Ascending aorta (tissue), 2 donors: ENCODE measurements around the gene MYO3B. TPM values are rescaled to one million over a fixed set of nuclear protein-coding genes. Genes with fewer than 3 reads are reported as not detected.

Source experiments
- DNase-seq, 2 donors: peaks; one replicate each; pipeline ENCODE4 v3.0.0-alpha.2; 2019; ENCODE audit warnings: low spot score in 2 of 2
- H3K27ac ChIP-seq, 2 donors: fragments of 200-600 bp; sonication (generic); one replicate each; pipeline ENCODE4 v1.5.1; 2016 to 2017; ENCODE audit warnings: mild to moderate bottlenecking in 1 of 2
- H3K27me3 ChIP-seq: fragments of 200-600 bp; sonication (generic); one replicate; pipeline ENCODE4 v1.5.1; 2017
- H3K36me3 ChIP-seq, 2 donors: fragments of 200-600 bp; sonication (generic); one replicate each; pipeline ENCODE4 v1.5.1; 2016
- H3K4me1 ChIP-seq, 2 donors: fragments of 200-600 bp; sonication (generic); one replicate each; pipeline ENCODE4 v1.5.1; 2016 to 2017; ENCODE audit warnings: mild to moderate bottlenecking in 1 of 2
- H3K4me3 ChIP-seq, 2 donors: fragments of 200-600 bp; sonication (generic); one replicate each; pipeline ENCODE4 v1.5.1; 2016 to 2017; ENCODE audit warnings: mild to moderate bottlenecking in 1 of 2
- H3K9me3 ChIP-seq, 2 donors: fragments of 200-600 bp; sonication (generic); one replicate each; pipeline ENCODE4 v1.5.1; 2016
- CTCF ChIP-seq, 3 experiments: fragments of 200-600 bp in 2 of 3; fragments of 450-650 bp in 1 of 3; sonication (generic) in 2 of 3; IDR thresholded peaks; one replicate each; pipeline ENCODE4 v1.5.1; 2016 to 2019; ENCODE audit warnings: antibody characterized with exemption in 3 of 3, mild to moderate bottlenecking in 1 of 3, moderate library complexity in 1 of 3
- intact Hi-C: fragments of 100-400 bp; cut with DNase I; formaldehyde crosslinking; loops from one replicate; pipeline ENCODE4 v1.15.1; 2023
- total RNA-seq: library from RNA; depleted of rRNA; stranded (reverse); fragments of >200 nt; gene quantifications from one replicate; pipeline ENCODE4 v1.1.0, GENCODE V29; 2016

MYO3B gene
- total RNA-seq, 1 donor from 2014 or later: not detected

GRCh38 chr2:170359466-170359865, 181.5 kb downstream of the MYO3B start:
- no peaks in the 10 kb centered on the region for H3K27me3 ChIP-seq
- intact Hi-C loops: no loop called here
- no peak overlapping the region for H3K4me3 ChIP-seq
- no peak for TF ChIP-seq CTCF (IDR thresholded peaks at IDR 0.05)
- no peak overlapping the region for H3K27ac ChIP-seq
- DNase-seq: no peak
- no peaks in the 10 kb centered on the region for H3K36me3 ChIP-seq
- H3K4me1 ChIP-seq: no peaks in the 10 kb centered on the region
- no peaks in the 10 kb centered on the region for H3K9me3 ChIP-seq

DNA sequence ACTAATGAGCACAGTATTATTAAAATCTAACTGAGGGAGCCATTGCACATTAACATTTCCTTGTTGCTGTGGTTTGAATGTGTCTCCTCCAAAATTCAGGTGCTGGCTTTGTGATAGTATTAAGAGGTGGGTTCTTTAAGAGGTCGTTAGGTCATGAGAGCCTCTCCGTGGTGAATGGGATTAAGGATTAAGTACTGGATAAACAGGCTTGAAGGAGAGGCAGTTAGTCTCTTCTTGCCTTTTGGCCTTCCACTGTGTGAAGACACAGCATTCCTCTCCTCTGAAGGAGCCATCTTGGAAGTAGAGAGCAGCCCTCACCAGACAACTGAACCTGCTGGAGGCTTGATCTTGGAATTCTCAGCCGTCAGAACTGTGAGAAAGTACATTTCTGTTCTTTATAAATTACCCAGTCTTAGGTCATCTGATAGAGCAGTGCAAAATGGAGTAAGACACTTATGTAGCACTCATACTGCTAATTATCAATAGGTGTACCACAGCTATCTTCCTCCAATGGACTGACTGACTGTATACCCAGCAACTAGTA, 182.7 kb downstream of the MYO3B start:
- Histone ChIP-seq H3K36me3 (no peaks in the 10 kb centered on the region), H3K27me3 (no peaks in the 10 kb centered on the region), H3K9me3 (no peaks in the 10 kb centered on the region), H3K4me1 (no peaks in the 10 kb centered on the region), H3K4me3 (no peak overlapping the region), H3K27ac (no peak overlapping the region)
- TF ChIP-seq CTCF (IDR thresholded peaks at IDR 0.05): no peak
- no peak for DNase-seq
- intact Hi-C loops: no loop called here

- no peak overlapping the region for H3K4me3 ChIP-seq
- no peaks in the 10 kb centered on the region for H3K4me1 ChIP-seq
- intact Hi-C loops: no loop called here
- no peak for DNase-seq
- H3K27me3 ChIP-seq: no peaks in the 10 kb centered on the region
- H3K36me3 ChIP-seq: no peaks in the 10 kb centered on the region
- no peaks in the 10 kb centered on the region for H3K9me3 ChIP-seq
- H3K27ac ChIP-seq: no peak overlapping the region
- peak; percentile 16 to 62 (median 34) for TF ChIP-seq CTCF (IDR thresholded peaks at IDR 0.05)
Observed at GRCh38 chr2:170361090-170361936, 183.4 kb downstream of the MYO3B start.

DNA sequence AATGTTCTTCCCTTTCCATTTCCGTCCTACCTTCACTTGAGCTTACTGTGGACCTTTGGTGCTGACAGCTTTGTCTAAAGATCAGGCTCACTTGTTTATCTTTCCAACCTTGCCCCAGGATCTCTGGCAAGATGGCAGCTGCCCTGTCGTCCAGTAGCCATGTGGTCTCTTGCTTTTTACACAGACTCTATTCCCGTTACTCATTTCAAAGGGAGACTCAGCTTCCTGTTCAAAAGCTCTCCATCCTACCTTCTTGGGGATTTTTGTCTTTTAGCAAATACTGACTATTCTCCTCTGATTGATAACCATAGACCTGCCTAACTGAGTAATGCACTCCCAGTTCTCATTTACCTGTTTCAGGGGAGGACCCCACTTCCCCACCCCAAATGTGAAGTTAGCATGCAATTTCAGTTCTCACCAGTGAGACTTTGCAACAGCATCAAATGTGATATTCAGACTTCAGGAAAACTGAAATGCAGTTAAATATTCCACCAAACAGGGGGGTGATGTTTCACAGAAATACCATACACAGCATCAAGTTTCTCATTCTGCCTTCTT, 184.4 kb downstream of the MYO3B start:
- no peak overlapping the region for H3K27ac ChIP-seq
- no peak overlapping the region for H3K4me3 ChIP-seq
- H3K27me3 ChIP-seq: no peaks in the 10 kb centered on the region
- no peaks in the 10 kb centered on the region for H3K4me1 ChIP-seq
- no peak for DNase-seq
- H3K9me3 ChIP-seq: no peaks in the 10 kb centered on the region
- TF ChIP-seq CTCF (IDR thresholded peaks at IDR 0.05): no peak
- intact Hi-C loops: no loop called here
- no peaks in the 10 kb centered on the region for H3K36me3 ChIP-seq

GRCh38 chr2:170362871-170363631, 185.1 kb downstream of the MYO3B start:
- no peak for DNase-seq
- intact Hi-C loops: no loop called here
- no peaks in the 10 kb centered on the region for H3K27me3 ChIP-seq
- no peaks in the 10 kb centered on the region for H3K36me3 ChIP-seq
- no peaks in the 10 kb centered on the region for H3K4me1 ChIP-seq
- H3K4me3 ChIP-seq: no peak overlapping the region
- TF ChIP-seq CTCF (IDR thresholded peaks at IDR 0.05): no peak
- no peak overlapping the region for H3K27ac ChIP-seq
- H3K9me3 ChIP-seq: no peaks in the 10 kb centered on the region
